ENCODE results near the gene TRIM50. TPM values are rescaled to one million over a fixed set of nuclear protein-coding genes. Genes with fewer than 3 reads are reported as not detected.
"Not testable (repeated sequence)": the region's sequence is repeated elsewhere in the genome, so short reads cannot be mapped to it uniquely, and the experiment has no call there.

Gene TRIM50
- polyA plus RNA-seq, 1 donor from 2014 or later: not detected

GRCh38 chr7:73328696-73329095, 814 bp upstream of the TRIM50 start:
- no peak overlapping the region for H2AFZ ChIP-seq (ENCODE audit: low read depth, low read length)
- H3K9me3 ChIP-seq (ENCODE audit: low read length): no peaks in the 10 kb centered on the region
- H3K4me2 ChIP-seq (ENCODE audit: low read length): no peak overlapping the region
- H3K79me2 ChIP-seq (replicated peaks; ENCODE audit: insufficient read depth, low read length): no peaks in the 10 kb centered on the region
- no peak overlapping the region for H3K27ac ChIP-seq (ENCODE audit: low read length)
- TF ChIP-seq CTCF (IDR thresholded peaks at IDR 0.05; ENCODE audit: poor library complexity, severe bottlenecking) (no peak), SMC3 (conservative IDR thresholded peaks at IDR 0.05; ENCODE audit: poor library complexity) (no peak)
- no peak overlapping the region for H3K4me3 ChIP-seq (ENCODE audit: low read length)
- H3K9ac ChIP-seq (ENCODE audit: low read length): no peak overlapping the region
- H3F3A ChIP-seq (ENCODE audit: insufficient read depth, low read length, poor library complexity, severe bottlenecking): no peaks in the 10 kb centered on the region
- H4K20me1 ChIP-seq (ENCODE audit: insufficient read depth): no peaks in the 10 kb centered on the region
- no peaks in the 10 kb centered on the region for H3K36me3 ChIP-seq (ENCODE audit: insufficient read depth, low read length)
- no peaks in the 10 kb centered on the region for H3K27me3 ChIP-seq (ENCODE audit: insufficient read depth, low read depth, low read length)
- H3K9me2 ChIP-seq (ENCODE audit: insufficient read depth, low read length): no peaks in the 10 kb centered on the region

- H3K9me3 ChIP-seq (ENCODE audit: low read length); H3K9ac ChIP-seq (ENCODE audit: low read length); H3K79me2 ChIP-seq (replicated peaks; ENCODE audit: insufficient read depth, low read length); H2AFZ ChIP-seq (ENCODE audit: low read depth, low read length); H3K27ac ChIP-seq (ENCODE audit: low read length); H3F3A ChIP-seq (ENCODE audit: insufficient read depth, low read length, poor library complexity, severe bottlenecking); H3K36me3 ChIP-seq (ENCODE audit: insufficient read depth, low read length); H3K4me2 ChIP-seq (ENCODE audit: low read length); H4K20me1 ChIP-seq (ENCODE audit: insufficient read depth); H3K4me3 ChIP-seq (ENCODE audit: low read length); H3K27me3 ChIP-seq (ENCODE audit: insufficient read depth, low read depth, low read length); H3K9me2 ChIP-seq (ENCODE audit: insufficient read depth, low read length): not testable (repeated sequence)
Observed at GRCh38 chr7:73327449-73327848, 433 bp downstream of the TRIM50 start.

- H3K4me3 ChIP-seq (ENCODE audit: low read length); H2AFZ ChIP-seq (ENCODE audit: low read depth, low read length); H3K27me3 ChIP-seq (ENCODE audit: insufficient read depth, low read depth, low read length); H3K79me2 ChIP-seq (replicated peaks; ENCODE audit: insufficient read depth, low read length); H3K9me3 ChIP-seq (ENCODE audit: low read length); H4K20me1 ChIP-seq (ENCODE audit: insufficient read depth); H3K4me2 ChIP-seq (ENCODE audit: low read length); H3K27ac ChIP-seq (ENCODE audit: low read length); H3K9me2 ChIP-seq (ENCODE audit: insufficient read depth, low read length); H3F3A ChIP-seq (ENCODE audit: insufficient read depth, low read length, poor library complexity, severe bottlenecking); H3K9ac ChIP-seq (ENCODE audit: low read length); H3K36me3 ChIP-seq (ENCODE audit: insufficient read depth, low read length): not testable (repeated sequence)
Observed at GRCh38 chr7:73325424-73325823, 2.5 kb downstream of the TRIM50 start.

GRCh38 chr7:73324081-73324845, 3.6 kb downstream of the TRIM50 start:
- TF ChIP-seq CTCF (IDR thresholded peaks at IDR 0.05; ENCODE audit: poor library complexity, severe bottlenecking): peak; percentile 51
- TF ChIP-seq RAD21 (conservative IDR thresholded peaks at IDR 0.05): peak; percentile 29
- TF ChIP-seq SMC3 (conservative IDR thresholded peaks at IDR 0.05; ENCODE audit: poor library complexity): peak; percentile 35
- H3K79me2 ChIP-seq (replicated peaks; ENCODE audit: insufficient read depth, low read length); H4K20me1 ChIP-seq (ENCODE audit: insufficient read depth); H3K9ac ChIP-seq (ENCODE audit: low read length); H3K27ac ChIP-seq (ENCODE audit: low read length); H3K4me2 ChIP-seq (ENCODE audit: low read length); H3F3A ChIP-seq (ENCODE audit: insufficient read depth, low read length, poor library complexity, severe bottlenecking); H3K36me3 ChIP-seq (ENCODE audit: insufficient read depth, low read length); H3K27me3 ChIP-seq (ENCODE audit: insufficient read depth, low read depth, low read length); H3K9me3 ChIP-seq (ENCODE audit: low read length); H3K9me2 ChIP-seq (ENCODE audit: insufficient read depth, low read length); H3K4me3 ChIP-seq (ENCODE audit: low read length); H2AFZ ChIP-seq (ENCODE audit: low read depth, low read length): not testable (repeated sequence)

- H3K27ac ChIP-seq (ENCODE audit: low read length); H2AFZ ChIP-seq (ENCODE audit: low read depth, low read length); H3K4me3 ChIP-seq (ENCODE audit: low read length); H3K9me3 ChIP-seq (ENCODE audit: low read length); H3K27me3 ChIP-seq (ENCODE audit: insufficient read depth, low read depth, low read length); H3K9me2 ChIP-seq (ENCODE audit: insufficient read depth, low read length); H3F3A ChIP-seq (ENCODE audit: insufficient read depth, low read length, poor library complexity, severe bottlenecking); H3K4me2 ChIP-seq (ENCODE audit: low read length); H3K9ac ChIP-seq (ENCODE audit: low read length); H4K20me1 ChIP-seq (ENCODE audit: insufficient read depth); H3K36me3 ChIP-seq (ENCODE audit: insufficient read depth, low read length); H3K79me2 ChIP-seq (replicated peaks; ENCODE audit: insufficient read depth, low read length): not testable (repeated sequence)
Observed at GRCh38 chr7:73323434-73324080, 4.3 kb downstream of the TRIM50 start.

GRCh38 chr7:73320009-73320408, 7.9 kb downstream of the TRIM50 start:
- not testable (repeated sequence) for H3K4me3 ChIP-seq (ENCODE audit: low read length); H3K4me2 ChIP-seq (ENCODE audit: low read length); H3K9me2 ChIP-seq (ENCODE audit: insufficient read depth, low read length); H3K9me3 ChIP-seq (ENCODE audit: low read length); H3F3A ChIP-seq (ENCODE audit: insufficient read depth, low read length, poor library complexity, severe bottlenecking); H3K36me3 ChIP-seq (ENCODE audit: insufficient read depth, low read length); H3K79me2 ChIP-seq (replicated peaks; ENCODE audit: insufficient read depth, low read length); H2AFZ ChIP-seq (ENCODE audit: low read depth, low read length); H3K9ac ChIP-seq (ENCODE audit: low read length); H3K27ac ChIP-seq (ENCODE audit: low read length); H3K27me3 ChIP-seq (ENCODE audit: insufficient read depth, low read depth, low read length); H4K20me1 ChIP-seq (ENCODE audit: insufficient read depth)
